ENCODE results near the gene RYR2.

GRCh38 chr1:237244778-237245177 lies 202.8 kb downstream of the RYR2 start:
- TF ChIP-seq POLR2A (IDR thresholded peaks at IDR 0.05) (no peak), CTCF (IDR thresholded peaks at IDR 0.05) (no peak)
